K562 (cell line): Measurements from ENCODE around the gene TEX264. TPM values are rescaled to one million over a fixed set of nuclear protein-coding genes. Genes with fewer than 3 reads are reported as not detected.

Experiments used
- HINFP ChIP-seq: fragments of 450-650 bp; conservative IDR thresholded peaks from 2 replicates; pipeline ENCODE4 v1.6.1; 2016; ENCODE audit warnings: missing genetic modification characterization, low read depth, mild to moderate bottlenecking, control low read depth, missing compliant biosample characterization
- HOXB6 ChIP-seq: fragments of 250-450 bp; sonication (Bioruptor Pico); IDR thresholded peaks from 2 replicates; pipeline ENCODE4 v1.5.1; 2022; ENCODE audit warnings: mild to moderate bottlenecking, borderline replicate concordance
- KHSRP ChIP-seq: fragments of 450-650 bp; IDR thresholded peaks from 2 replicates; pipeline ENCODE4 v1.6.1; 2017
- MAZ ChIP-seq, 2 experiments: fragments of 450-650 bp in 1 of 2; sonication (generic) in 1 of 2; formaldehyde crosslinking; IDR thresholded peaks in 1 of 2; conservative IDR thresholded peaks in 1 of 2; 2 replicates each; pipeline versions ENCODE4 v1.4.0 to v1.5.0; 2020; ENCODE audit warnings: mild to moderate bottlenecking in 1 of 2, missing genetic modification reagents in 1 of 2
- NEUROD1 ChIP-seq: fragments of 150-350 bp; IDR thresholded peaks from 2 replicates; pipeline ENCODE4 v1.6.1; 2014; ENCODE audit warnings: borderline replicate concordance, low read length, low read depth; ENCODE audit not compliant: partially characterized antibody
- NFIC ChIP-seq: fragments of 450-650 bp; IDR thresholded peaks from 2 replicates; pipeline ENCODE4 v1.6.1; 2017; ENCODE audit warnings: mild to moderate bottlenecking, inconsistent platforms
- NR3C1 ChIP-seq: sonication (generic); formaldehyde crosslinking; IDR thresholded peaks from 2 replicates; pipeline ENCODE4 v1.8.1; 2022; ENCODE audit warnings: missing genetic modification reagents
- PML ChIP-seq: IDR thresholded peaks from 2 replicates; pipeline ENCODE4 v1.6.1; 2012; ENCODE audit warnings: low read length, inconsistent platforms
- POLR2AphosphoS5 ChIP-seq: IDR thresholded peaks from 2 replicates; pipeline ENCODE4 v1.6.1; 2011; ENCODE audit warnings: mild to moderate bottlenecking, low read depth, low read length, moderate library complexity; ENCODE audit not compliant: control insufficient read depth, insufficient read depth
- RBM39 ChIP-seq: fragments of 200-400 bp; formaldehyde crosslinking; optimal IDR thresholded peaks from 2 replicates; pipeline ENCODE3; 2018; ENCODE audit warnings: low read depth, low read length
- RCOR1 ChIP-seq, 2 experiments: IDR thresholded peaks; 2 replicates each; pipeline ENCODE4 v1.6.1; 2012; ENCODE audit warnings: low read depth in 2 of 2, low read length in 2 of 2, borderline replicate concordance in 1 of 2, improper control_type of control experiment in 1 of 2
- RFX5 ChIP-seq: IDR thresholded peaks from 2 replicates; pipeline ENCODE4 v1.6.1; 2011; ENCODE audit warnings: low read depth, mild to moderate bottlenecking, improper control_type of control experiment, low read length
- SAFB ChIP-seq: fragments of 200-400 bp; formaldehyde crosslinking; IDR thresholded peaks from 2 replicates; pipeline ENCODE4 v1.6.1; 2017; ENCODE audit warnings: low read depth, low read length, borderline replicate concordance
- SNRNP70 ChIP-seq: fragments of 200-400 bp; formaldehyde crosslinking; optimal IDR thresholded peaks from 2 replicates; pipeline ENCODE3; 2017; ENCODE audit warnings: low read depth, low read length
- SRSF7 ChIP-seq: fragments of 200-400 bp; formaldehyde crosslinking; optimal IDR thresholded peaks from 2 replicates; pipeline ENCODE3; 2017; ENCODE audit warnings: mild to moderate bottlenecking, low read depth, low read length
- TAF15 ChIP-seq: fragments of 200-400 bp; formaldehyde crosslinking; IDR thresholded peaks from 2 replicates; pipeline ENCODE4 v1.6.1; 2017; ENCODE audit warnings: mild to moderate bottlenecking, low read depth, low read length, moderate library complexity
- TFAM ChIP-seq: fragments of 250-450 bp; sonication (Bioruptor Pico); conservative IDR thresholded peaks from 2 replicates; pipeline ENCODE4 v1.5.0; 2021; ENCODE audit warnings: mild to moderate bottlenecking, moderate library complexity
- ZC3H8 ChIP-seq: fragments of 450-650 bp; IDR thresholded peaks from 2 replicates; pipeline ENCODE4 v1.6.1; 2017
- ZNF12 ChIP-seq: sonication (generic); formaldehyde crosslinking; IDR thresholded peaks from 2 replicates; pipeline ENCODE4 v1.4.0; 2020; ENCODE audit warnings: mild to moderate bottlenecking, missing genetic modification reagents
- ZNF121 ChIP-seq: sonication (generic); formaldehyde crosslinking; conservative IDR thresholded peaks from 2 replicates; pipeline ENCODE4 v1.8.0; 2022; ENCODE audit warnings: missing genetic modification reagents
- ZNF586 ChIP-seq: fragments of 450-650 bp; formaldehyde crosslinking; conservative IDR thresholded peaks from 2 replicates; pipeline ENCODE4 v1.4.0; 2020; ENCODE audit warnings: mild to moderate bottlenecking, moderate library complexity
- ZNF639 ChIP-seq, 2 experiments: fragments of 200-800 bp in 1 of 2; sonication (Bioruptor generic) in 1 of 2; sonication (generic) in 1 of 2; formaldehyde crosslinking in 1 of 2; IDR thresholded peaks in 1 of 2; conservative IDR thresholded peaks in 1 of 2; 2 replicates each; pipeline versions ENCODE4 v1.5.0 to v1.6.1; 2016 to 2020; ENCODE audit warnings: missing compliant biosample characterization in 1 of 2, missing genetic modification characterization in 1 of 2, missing genetic modification reagents in 1 of 2
- ZNF695 ChIP-seq: fragments of 450-650 bp; formaldehyde crosslinking; IDR thresholded peaks from 2 replicates; pipeline ENCODE4 v1.4.0; 2020; ENCODE audit warnings: mild to moderate bottlenecking, moderate library complexity
- ZNF696 ChIP-seq: fragments of 250-450 bp; sonication (Bioruptor Pico); conservative IDR thresholded peaks from 2 replicates; pipeline ENCODE4 v1.4.0; 2020; ENCODE audit warnings: mild to moderate bottlenecking, moderate library complexity
- ZNF780A ChIP-seq: fragments of 250-450 bp; sonication (Bioruptor Pico); IDR thresholded peaks from 2 replicates; pipeline ENCODE4 v1.5.0; 2021; ENCODE audit warnings: mild to moderate bottlenecking
- polyA plus RNA-seq, 8 experiments: library from polyadenylated mRNA; depleted of rRNA in 4 of 8; stranded (reverse) in 5 of 8; unstranded in 3 of 8; fragments of >200 nt; fragmentation: Nextera tagmentation in 2 of 8; fragmentation: Illumina TruSeq in 1 of 8; extraction: Ambion mirVana in 2 of 8; extraction: Trizol in 1 of 8; gene quantifications; 2 replicates each; pipeline versions ENCODE4 v1.2.1 to v1.2.3, GENCODE V29; 2011 to 2014; ENCODE audit warnings: inconsistent platforms in 1 of 8, missing spikeins in 1 of 8
- total RNA-seq, 7 experiments: library from RNA; depleted of rRNA in 6 of 7; stranded (reverse); fragments of >200 nt in 6 of 7; fragmentation: Illumina TruSeq in 2 of 7; extraction: Trizol in 2 of 7; gene quantifications; 2 replicates each; pipeline versions ENCODE4 v1.2.1 to v1.2.3, GENCODE V29; 2011 to 2021; ENCODE audit warnings: low replicate concordance in 1 of 7

TEX264 gene
- total and polyA plus RNA-seq, 9 of the 15 experiments (the other 6 are each of a cell fraction or from before 2014, with no cell fraction given): 4.1 to 47.0 (median 31.0) TPM

DNA sequence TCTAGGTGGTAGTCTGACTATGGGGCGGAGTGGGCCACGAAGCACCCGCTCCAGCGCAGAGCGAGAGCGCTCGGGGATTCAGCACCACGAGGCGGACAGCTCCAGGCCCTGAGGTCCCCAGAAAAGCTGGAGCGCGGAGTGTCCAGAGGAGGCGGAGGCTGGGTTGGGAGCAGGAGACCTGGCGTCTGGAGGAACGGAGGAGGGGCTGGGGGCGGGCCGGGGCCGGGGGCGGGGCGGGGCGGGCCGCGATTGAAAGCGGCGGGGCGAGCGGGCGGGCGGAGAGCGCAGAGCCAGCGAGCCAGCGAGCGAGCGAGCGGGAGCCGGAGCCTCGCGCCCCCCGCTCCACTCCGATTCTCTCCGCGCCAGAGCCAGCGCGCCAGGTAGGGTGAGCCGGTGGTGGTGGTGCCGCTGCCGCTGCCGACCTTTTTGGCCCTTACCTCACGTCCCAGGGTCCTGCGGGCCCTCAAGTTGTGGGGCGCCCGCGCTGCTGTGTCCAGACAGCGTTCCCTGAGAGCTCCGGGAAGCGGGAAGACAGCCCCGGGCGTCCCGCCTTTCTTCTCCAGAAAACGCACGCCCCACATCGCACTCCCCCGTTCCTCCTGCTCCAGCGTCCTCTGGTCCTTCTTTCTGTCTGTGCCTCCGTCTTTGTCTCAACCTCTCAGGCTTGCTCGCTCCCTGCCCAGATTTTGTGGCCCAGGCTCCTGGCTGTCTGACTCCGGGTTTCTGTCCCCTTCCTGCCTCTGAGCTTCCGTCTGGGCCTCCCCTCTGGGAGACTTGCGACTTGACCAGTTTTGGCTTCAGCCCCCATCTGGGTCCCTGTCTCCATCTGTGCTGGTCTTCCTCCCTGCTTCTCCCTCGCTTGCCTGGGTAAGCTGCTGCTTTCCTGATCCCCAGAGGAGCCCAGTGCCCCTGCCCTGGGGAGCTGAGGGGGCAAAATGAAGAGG is 36.0 kb downstream of the TEX264 start, which contains the start of gene GRM2 (continued):
- TF ChIP-seq ZNF121 (CRISPR knock-in tag) (no peak), ZNF696 (CRISPR knock-in tag) (no peak), HINFP (tag) (no peak), NFIC (no peak), ZNF586 (no peak), POLR2AphosphoS5 (no peak), ZNF695 (CRISPR knock-in tag) (no peak), SAFB (no peak), RFX5 (no peak), ZNF780A (no peak), RCOR1 (IDR thresholded peaks at IDR 0.05; ENCODE audit: borderline replicate concordance in 1 of 2, low read depth in 2 of 2, low read length in 2 of 2) (peak in 1 of 2 experiments; percentile 41; a peak in 1 of 4 replicates), TAF15 (no peak), SNRNP70 (no peak), RBM39 (no peak), SRSF7 (no peak), NEUROD1 (peak; percentile 88), ZNF639 (CRISPR knock-in tag; conservative IDR thresholded peaks at IDR 0.05 in 1 of 2, IDR thresholded peaks at IDR 0.05 in 1 of 2) (no peak), MAZ (CRISPR knock-in tag; conservative IDR thresholded peaks at IDR 0.05 in 1 of 2, IDR thresholded peaks at IDR 0.05 in 1 of 2) (peak in 1 of 2 experiments; percentile 61; a peak in 2 of 4 replicates), ZC3H8 (no peak), HOXB6 (no peak), TFAM (no peak), ZNF12 (CRISPR knock-in tag) (no peak), PML (no peak), KHSRP (no peak), NR3C1 (0 out of 2 replicates have a peak, but pooled peaks have one; percentile 63)
